H9 (cell line): ENCODE measurements around the gene RASA4. TPM values are rescaled to one million over a fixed set of nuclear protein-coding genes. Genes with fewer than 3 reads are reported as not detected.
"Not testable (repeated sequence)": the region's sequence is repeated elsewhere in the genome, so short reads cannot be mapped to it uniquely, and the experiment has no call there.

Source experiments
- DNase-seq: peaks from one replicate; pipeline ENCODE4 v3.0.0-alpha.2; 2017
- H2AFZ ChIP-seq: one replicate; pipeline ENCODE4 v1.6.1; 2013; ENCODE audit warnings: mild to moderate bottlenecking, low read length, control low read depth, moderate library complexity
- H2AK5ac ChIP-seq: 2 replicates; pipeline ENCODE4 v1.6.1; 2013; ENCODE audit warnings: low read length, control low read depth, mixed read lengths; ENCODE audit not compliant: insufficient read length
- H2BK120ac ChIP-seq: one replicate; pipeline ENCODE4 v1.6.1; 2013; ENCODE audit warnings: low read depth, mild to moderate bottlenecking, low read length, control low read depth, inconsistent platforms; ENCODE audit not compliant: poor library complexity, severe bottlenecking
- H2BK12ac ChIP-seq: 2 replicates; pipeline ENCODE4 v1.6.1; 2013; ENCODE audit warnings: low read length, control low read depth, mixed read lengths, low read depth; ENCODE audit not compliant: insufficient read length
- H2BK15ac ChIP-seq: 2 replicates; pipeline ENCODE4 v1.6.1; 2013; ENCODE audit warnings: low read depth, low read length, control low read depth
- H2BK20ac ChIP-seq: one replicate; pipeline ENCODE4 v1.6.1; 2013; ENCODE audit warnings: low read depth, mild to moderate bottlenecking, low read length, control low read depth, inconsistent platforms; ENCODE audit not compliant: poor library complexity, severe bottlenecking
- H2BK5ac ChIP-seq: 2 replicates; pipeline ENCODE4 v1.6.1; 2013; ENCODE audit warnings: low read length, control low read depth, mixed read lengths; ENCODE audit not compliant: insufficient read length
- H3K14ac ChIP-seq: 2 replicates; pipeline ENCODE4 v1.6.1; 2013; ENCODE audit warnings: low read length, control low read depth; ENCODE audit not compliant: insufficient read depth
- H3K18ac ChIP-seq: 2 replicates; pipeline ENCODE4 v1.6.1; 2013; ENCODE audit warnings: low read depth, mild to moderate bottlenecking, mixed read lengths, low read length, control low read depth; ENCODE audit not compliant: insufficient read length
- H3K23ac ChIP-seq: 2 replicates; pipeline ENCODE4 v1.6.1; 2013; ENCODE audit warnings: low read length, control low read depth, mixed read lengths, low read depth; ENCODE audit not compliant: insufficient read length
- H3K23me2 ChIP-seq: 2 replicates; pipeline ENCODE4 v1.6.1; 2013; ENCODE audit warnings: low read depth, mild to moderate bottlenecking, mixed read lengths, low read length, control low read depth; ENCODE audit not compliant: insufficient read length, poor library complexity, severe bottlenecking
- H3K27ac ChIP-seq: 2 replicates; pipeline ENCODE4 v1.5.1; 2013; ENCODE audit warnings: low read length, control low read depth, mixed read lengths, low read depth; ENCODE audit not compliant: insufficient read length
- H3K27me3 ChIP-seq: 2 replicates; pipeline ENCODE4 v1.6.1; 2013; ENCODE audit warnings: low read length, control low read depth, inconsistent platforms; ENCODE audit not compliant: insufficient read depth
- H3K4ac ChIP-seq: 2 replicates; pipeline ENCODE4 v1.6.1; 2013; ENCODE audit warnings: low read depth, mild to moderate bottlenecking, control low read depth, inconsistent platforms, low read length, moderate library complexity
- H3K4me1 ChIP-seq: 2 replicates; pipeline ENCODE4 v1.6.1; 2013; ENCODE audit warnings: low read length, control low read depth, inconsistent platforms; ENCODE audit not compliant: insufficient read depth
- H3K4me2 ChIP-seq: 2 replicates; pipeline ENCODE4 v1.6.1; 2013; ENCODE audit warnings: low read length, control low read depth, mixed read lengths; ENCODE audit not compliant: insufficient read length, insufficient read depth
- H3K56ac ChIP-seq: 2 replicates; pipeline ENCODE4 v1.6.1; 2013; ENCODE audit warnings: low read depth, mild to moderate bottlenecking, mixed read lengths, low read length, control low read depth; ENCODE audit not compliant: insufficient read length
- H3K79me1 ChIP-seq: 2 replicates; pipeline ENCODE4 v1.6.1; 2013; ENCODE audit warnings: low read depth, mild to moderate bottlenecking, moderate library complexity, low read length, control low read depth, inconsistent platforms; ENCODE audit not compliant: insufficient read depth, poor library complexity, severe bottlenecking
- H3K79me2 ChIP-seq: 2 replicates; pipeline ENCODE4 v1.6.1; 2013; ENCODE audit warnings: low read length, control low read depth, inconsistent platforms; ENCODE audit not compliant: insufficient read depth
- H3K9ac ChIP-seq: 2 replicates; pipeline ENCODE4 v1.6.1; 2013; ENCODE audit warnings: low read length, control low read depth, mixed read lengths; ENCODE audit not compliant: insufficient read length; ENCODE audit errors: extremely low read depth
- H3K9me3 ChIP-seq: one replicate; pipeline ENCODE4 v1.6.1; 2013; ENCODE audit warnings: low read depth, low read length, inconsistent platforms; ENCODE audit not compliant: control insufficient read depth
- H3T11ph ChIP-seq: one replicate; pipeline ENCODE4 v1.6.1; 2013; ENCODE audit warnings: mild to moderate bottlenecking, low read length, control low read depth, inconsistent platforms
- H4K20me1 ChIP-seq: one replicate; pipeline ENCODE4 v1.6.1; 2013; ENCODE audit not compliant: control insufficient read depth, insufficient read length, insufficient read depth
- H4K5ac ChIP-seq: 2 replicates; pipeline ENCODE4 v1.6.1; 2013; ENCODE audit warnings: low read depth, mild to moderate bottlenecking, mixed read lengths, low read length, control low read depth; ENCODE audit not compliant: insufficient read length
- H4K8ac ChIP-seq: replicated peaks from 2 replicates; pipeline ENCODE4 v1.6.1; 2013; ENCODE audit warnings: low read length, control low read depth, mixed read lengths, low read depth; ENCODE audit not compliant: insufficient read length
- H4K91ac ChIP-seq: 2 replicates; pipeline ENCODE4 v1.6.1; 2013; ENCODE audit warnings: low read depth, mild to moderate bottlenecking, moderate library complexity, mixed read lengths, low read length, control low read depth; ENCODE audit not compliant: insufficient read length
- H3K27ac Mint-ChIP-seq, 3 experiments: 2 replicates in 2 of 3; 3 replicates in 1 of 3; pipeline ENCODE4 v1.8.0; 2020 to 2021; ENCODE audit warnings: mixed read lengths in 3 of 3, mild to moderate bottlenecking in 1 of 3, moderate library complexity in 1 of 3
- H3K27me3 Mint-ChIP-seq: 2 replicates; pipeline ENCODE4 v1.8.0; 2021; ENCODE audit warnings: low read depth, mild to moderate bottlenecking, moderate library complexity, mixed read lengths
- H3K36me3 Mint-ChIP-seq, 3 experiments: 2 replicates in 2 of 3; 3 replicates in 1 of 3; pipeline ENCODE4 v1.8.0; 2020 to 2021; ENCODE audit warnings: low read depth in 3 of 3, mixed read lengths in 3 of 3; ENCODE audit not compliant: insufficient read depth in 1 of 3
- H3K4me1 Mint-ChIP-seq, 2 experiments: 2 replicates each; pipeline ENCODE4 v1.8.0; 2020; ENCODE audit warnings: mixed read lengths in 2 of 2
- H3K4me3 Mint-ChIP-seq, 2 experiments: 2 replicates in 1 of 2; 3 replicates in 1 of 2; pipeline ENCODE4 v1.8.0; 2020 to 2021; ENCODE audit warnings: mild to moderate bottlenecking in 2 of 2, mixed read lengths in 2 of 2, moderate library complexity in 1 of 2
- H3K9me3 Mint-ChIP-seq, 2 experiments: 2 replicates in 1 of 2; 3 replicates in 1 of 2; pipeline ENCODE4 v1.8.0; 2020; ENCODE audit warnings: mild to moderate bottlenecking in 2 of 2, mixed read lengths in 2 of 2, moderate library complexity in 1 of 2
- WGBS: extraction: QIAGEN DNeasy Blood & Tissue Kit; methylation state at CpG from one replicate; pipeline ENCODE4 v1.1.7; 2013; ENCODE audit warnings: missing lambda C conversion rate, low lambda C conversion rate, mixed read lengths; ENCODE audit not compliant: insufficient read length; ENCODE audit errors: extremely low coverage; 5-methylcytosine and 5-hydroxymethylcytosine counted together
- total RNA-seq: library from RNA; stranded (reverse); gene quantifications from 2 replicates; pipeline ENCODE4 v1.2.1, GENCODE V29; 2021

RASA4 gene
- total RNA-seq, 1 experiment from 2014 or later, result 10.0 TPM

- H3K79me1 ChIP-seq, H2AK5ac ChIP-seq, H3K14ac ChIP-seq, H3K4me3 Mint-ChIP-seq, H2BK20ac ChIP-seq, H4K5ac ChIP-seq, H4K91ac ChIP-seq, H2BK15ac ChIP-seq, H3K4ac ChIP-seq, H3K23me2 ChIP-seq, H3K18ac ChIP-seq, DNase-seq, H3K27me3 ChIP-seq, H3K4me1 ChIP-seq, H3K27ac ChIP-seq, H3K27me3 Mint-ChIP-seq, H2BK120ac ChIP-seq, H3K56ac ChIP-seq, H2AFZ ChIP-seq, H3K4me2 ChIP-seq, H4K8ac ChIP-seq, H3T11ph ChIP-seq, H3K9me3 ChIP-seq, H2BK5ac ChIP-seq, H3K27ac Mint-ChIP-seq, H2BK12ac ChIP-seq, H3K36me3 Mint-ChIP-seq, H3K4me1 Mint-ChIP-seq, H3K9ac ChIP-seq, H3K79me2 ChIP-seq, H3K23ac ChIP-seq, H3K9me3 Mint-ChIP-seq, H4K20me1 ChIP-seq: not testable (repeated sequence)
- WGBS, result no CpG with 5 or more reads among the region's 68 CpGs
These were observed 22.8 kb downstream of the RASA4 start for GRCh38 chr7:102593637-102594334.

GRCh38 chr7:102592477-102593019 is 24.0 kb downstream of the RASA4 start:
- H3K27me3 ChIP-seq, H3K27me3 Mint-ChIP-seq, H4K20me1 ChIP-seq, H3K9me3 Mint-ChIP-seq, H3K4me1 ChIP-seq, H2BK12ac ChIP-seq, H3K79me2 ChIP-seq, H3K27ac Mint-ChIP-seq, H2BK20ac ChIP-seq, H4K5ac ChIP-seq, H3K14ac ChIP-seq, H2AK5ac ChIP-seq, DNase-seq, H2BK5ac ChIP-seq, H4K8ac ChIP-seq, H3K36me3 Mint-ChIP-seq, H2AFZ ChIP-seq, H4K91ac ChIP-seq, H3K79me1 ChIP-seq, H3K9ac ChIP-seq, H3K9me3 ChIP-seq, H3T11ph ChIP-seq, H2BK120ac ChIP-seq, H3K23ac ChIP-seq, H3K4ac ChIP-seq, H3K56ac ChIP-seq, H3K4me1 Mint-ChIP-seq, H3K27ac ChIP-seq, H3K23me2 ChIP-seq, H2BK15ac ChIP-seq, H3K4me2 ChIP-seq, H3K18ac ChIP-seq, H3K4me3 Mint-ChIP-seq: not testable (repeated sequence)
- WGBS, result no CpG with 5 or more reads among the region's 26 CpGs
